GM04503 (cell line): Measurements from ENCODE around the gene HCST.
"Not testable (repeated sequence)": the region's sequence is repeated elsewhere in the genome, so short reads cannot be mapped to it uniquely, and the experiment has no call there.

ENCODE experiments used
- DNase-seq: peaks from one replicate; pipeline ENCODE4 v3.0.0-alpha.2; 2012; ENCODE audit warnings: low read depth

HCST gene

GRCh38 chr19:35901854-35902661 lies at the start of gene HCST:
HCST (plus strand) TSS chr19:35902529; CDS start chr19:35902594, 65 bp downstream.
- peak; percentile 76 for DNase-seq

- DNase-seq: no peak
Observed at GRCh38 chr19:35853038-35853756, 49.1 kb upstream of the HCST start.

- no peak for DNase-seq
Observed at GRCh38 chr19:35856546-35857149, 45.7 kb upstream of the HCST start, which contains the start of gene KIRREL2. KIRREL2 (plus strand) TSS chr19:35856911; CDS start chr19:35857120, 209 bp downstream.

GRCh38 chr19:35858311-35858710 lies 44.0 kb upstream of the HCST start:
- no peak for DNase-seq

GRCh38 chr19:35859414-35859813 lies 42.9 kb upstream of the HCST start:
- no peak for DNase-seq

GRCh38 chr19:35860436-35860817 lies 41.9 kb upstream of the HCST start:
- no peak for DNase-seq

- DNase-seq: no peak
Observed at GRCh38 chr19:35860818-35861639, 41.3 kb upstream of the HCST start.

GRCh38 chr19:35861640-35862160 lies 40.6 kb upstream of the HCST start:
- no peak for DNase-seq

- no peak for DNase-seq
Observed at GRCh38 chr19:35862528-35862927, 39.8 kb upstream of the HCST start.

GRCh38 chr19:35863018-35863417 lies 39.3 kb upstream of the HCST start:
- no peak for DNase-seq

- no peak for DNase-seq
Observed at GRCh38 chr19:35868172-35868822, 34.0 kb upstream of the HCST start, which contains the start of gene APLP1. APLP1 (plus strand) TSS chr19:35868574; CDS start chr19:35868637, 63 bp downstream.

GRCh38 chr19:35868823-35869326 lies 33.5 kb upstream of the HCST start:
- no peak for DNase-seq

GRCh38 chr19:35869327-35870123 lies 32.8 kb upstream of the HCST start:
- DNase-seq: no peak

GRCh38 chr19:35870124-35870736 lies 32.1 kb upstream of the HCST start:
- not testable (repeated sequence) for DNase-seq

- no peak for DNase-seq
Observed at GRCh38 chr19:35870798-35871197, 31.5 kb upstream of the HCST start.

- no peak for DNase-seq
Observed at GRCh38 chr19:35871611-35872010, 30.7 kb upstream of the HCST start.

- no peak for DNase-seq
Observed at GRCh38 chr19:35872180-35872579, 30.1 kb upstream of the HCST start.

- no peak for DNase-seq
Observed at GRCh38 chr19:35874392-35874930, 27.9 kb upstream of the HCST start.

- DNase-seq: no peak
Observed at GRCh38 chr19:35879068-35879467, 23.3 kb upstream of the HCST start.
